ENCODE measurements around the gene BRME1. TPM values are rescaled to one million over a fixed set of nuclear protein-coding genes. Genes with fewer than 3 reads are reported as not detected.

The BRME1 gene
- total RNA-seq, 4 donors from 2014 or later: 4.8 to 7.7 (median 5.8) TPM; not detected in 1

DNA sequence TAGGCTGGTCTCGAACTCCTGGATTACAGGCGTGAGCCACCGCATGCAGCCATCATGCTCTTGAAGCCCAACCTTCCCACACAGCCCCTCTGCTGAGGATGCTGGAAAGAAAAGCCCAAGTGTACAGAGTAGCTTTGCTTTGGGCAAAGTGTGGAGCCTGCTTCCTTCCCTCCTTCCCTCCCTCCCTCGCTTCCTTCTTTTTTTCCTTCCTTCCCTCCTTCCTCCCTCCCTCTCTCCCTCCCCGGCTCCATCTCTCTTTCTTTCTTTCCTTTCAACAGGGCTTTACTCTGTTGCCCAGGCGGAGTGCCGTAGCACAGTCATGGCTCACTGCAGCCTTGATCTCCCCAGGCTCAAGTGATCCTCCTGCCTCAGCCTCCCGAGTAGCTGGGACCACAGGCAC is 2.8 kb upstream of the BRME1 start:
- Histone ChIP-seq H3K4me3 (no peak overlapping the region), H3K27ac (no peak overlapping the region), H3K4me1 (peaks cover 4 to 7% of the 10 kb centered on the region in 2 donors), H3K9me3 (no peaks in the 10 kb centered on the region), H3K27me3 (no peaks in the 10 kb centered on the region), H3K36me3 (no peaks in the 10 kb centered on the region)
- intact Hi-C loops (cut with DNase I; ENCODE audit: low total_unique reads): no loop called here
- TF ChIP-seq, protein P1, sequence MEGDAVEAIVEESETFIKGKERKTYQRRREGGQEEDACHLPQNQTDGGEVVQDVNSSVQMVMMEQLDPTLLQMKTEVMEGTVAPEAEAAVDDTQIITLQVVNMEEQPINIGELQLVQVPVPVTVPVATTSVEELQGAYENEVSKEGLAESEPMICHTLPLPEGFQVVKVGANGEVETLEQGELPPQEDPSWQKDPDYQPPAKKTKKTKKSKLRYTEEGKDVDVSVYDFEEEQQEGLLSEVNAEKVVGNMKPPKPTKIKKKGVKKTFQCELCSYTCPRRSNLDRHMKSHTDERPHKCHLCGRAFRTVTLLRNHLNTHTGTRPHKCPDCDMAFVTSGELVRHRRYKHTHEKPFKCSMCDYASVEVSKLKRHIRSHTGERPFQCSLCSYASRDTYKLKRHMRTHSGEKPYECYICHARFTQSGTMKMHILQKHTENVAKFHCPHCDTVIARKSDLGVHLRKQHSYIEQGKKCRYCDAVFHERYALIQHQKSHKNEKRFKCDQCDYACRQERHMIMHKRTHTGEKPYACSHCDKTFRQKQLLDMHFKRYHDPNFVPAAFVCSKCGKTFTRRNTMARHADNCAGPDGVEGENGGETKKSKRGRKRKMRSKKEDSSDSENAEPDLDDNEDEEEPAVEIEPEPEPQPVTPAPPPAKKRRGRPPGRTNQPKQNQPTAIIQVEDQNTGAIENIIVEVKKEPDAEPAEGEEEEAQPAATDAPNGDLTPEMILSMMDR (IDR thresholded peaks at IDR 0.05): no peak
- TF ChIP-seq POLR2A (IDR thresholded peaks at IDR 0.05): no peak
- DNase-seq: no peak

DNA sequence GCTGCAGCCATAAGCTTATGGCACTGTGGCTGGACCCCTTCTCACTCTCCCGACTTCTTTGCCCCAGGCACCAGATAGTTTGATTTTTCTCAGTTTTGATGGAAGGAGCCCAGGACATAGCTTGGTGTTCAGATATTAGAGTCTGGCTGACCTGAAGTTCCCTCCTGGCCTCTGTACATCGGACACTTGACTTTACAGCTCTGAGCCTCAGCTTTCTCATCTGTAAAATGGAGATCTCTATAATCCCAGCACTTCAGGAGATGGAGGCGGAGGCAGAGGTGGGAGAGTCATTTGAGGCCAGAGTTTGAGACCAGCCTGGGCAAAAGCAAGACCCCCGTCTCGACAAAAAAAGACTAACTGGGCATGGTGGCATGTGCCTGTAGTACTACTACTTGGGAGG is 993 bp upstream of the BRME1 start:
- Histone ChIP-seq H3K4me1 (peaks cover 4 to 7% of the 10 kb centered on the region in 2 donors), H3K36me3 (no peaks in the 10 kb centered on the region), H3K27me3 (no peaks in the 10 kb centered on the region), H3K9me3 (no peaks in the 10 kb centered on the region), H3K27ac (no peak overlapping the region), H3K4me3 (peak overlapping the region; percentile 63 to 85)
- DNase-seq: no peak
- intact Hi-C loops (cut with DNase I; ENCODE audit: low total_unique reads): no loop called here
- no peak for TF ChIP-seq POLR2A (IDR thresholded peaks at IDR 0.05)
- TF ChIP-seq, protein P1 (IDR thresholded peaks at IDR 0.05): no peak

DNA sequence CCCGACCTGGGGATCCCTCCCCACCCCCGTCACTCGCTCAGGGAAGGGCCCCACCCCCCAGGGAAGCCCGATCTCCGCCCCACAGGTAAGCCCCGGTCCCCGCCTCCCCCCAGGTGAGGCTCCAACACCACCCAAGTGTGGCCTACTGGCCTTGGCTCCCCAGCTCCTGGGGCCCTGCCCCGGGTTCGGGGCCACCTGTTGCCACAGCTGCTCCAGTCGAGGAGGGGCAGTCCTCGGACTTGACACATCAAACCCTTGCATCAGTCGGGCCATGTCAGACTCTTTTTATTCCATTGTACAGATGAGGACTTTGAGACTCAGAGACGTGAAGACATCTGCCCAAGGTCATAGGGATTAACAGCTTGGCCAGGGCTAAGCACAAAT is 596 bp upstream of the BRME1 start:
- no peak for DNase-seq
- TF ChIP-seq, protein P1 (IDR thresholded peaks at IDR 0.05): no peak
- TF ChIP-seq POLR2A (IDR thresholded peaks at IDR 0.05): no peak
- Histone ChIP-seq H3K9me3 (no peaks in the 10 kb centered on the region), H3K4me3 (peak overlapping the region; percentile 63 to 85), H3K27ac (peak overlapping the region; percentile 69 to 70), H3K36me3 (no peaks in the 10 kb centered on the region), H3K27me3 (no peaks in the 10 kb centered on the region), H3K4me1 (peaks cover 4 to 7% of the 10 kb centered on the region in 2 donors)
- intact Hi-C loops (cut with DNase I; ENCODE audit: low total_unique reads): no loop called here

DNA sequence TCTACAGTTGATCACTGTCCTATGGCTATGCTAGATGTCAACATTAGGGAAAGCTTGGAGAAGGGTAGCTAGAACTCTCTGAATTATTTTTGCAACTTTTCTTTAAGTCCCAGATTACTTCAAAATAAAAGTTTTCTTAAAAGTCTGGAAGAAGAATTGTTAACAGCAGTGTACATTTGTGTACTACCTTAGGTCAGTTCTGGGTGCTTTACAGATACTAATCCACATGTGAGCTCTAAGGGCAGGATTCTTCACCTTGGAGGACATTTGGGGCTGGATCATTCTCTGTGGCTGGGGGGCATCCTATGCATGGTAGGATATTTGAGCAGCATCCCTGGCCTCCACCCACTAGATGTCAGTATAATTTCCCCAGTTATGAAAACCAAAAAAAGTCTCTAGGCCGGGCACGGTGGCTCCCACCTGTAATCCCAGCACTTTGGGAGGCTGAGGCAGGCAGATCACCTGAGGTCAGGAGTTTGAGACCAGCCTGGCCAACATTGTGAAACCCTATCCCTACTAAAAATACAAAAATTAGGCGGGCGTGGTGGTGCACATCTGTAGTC is 2.8 kb downstream of the BRME1 start:
- TF ChIP-seq POLR2A (IDR thresholded peaks at IDR 0.05): no peak
- TF ChIP-seq, protein P1 (IDR thresholded peaks at IDR 0.05): no peak
- Histone ChIP-seq H3K9me3 (no peaks in the 10 kb centered on the region), H3K27ac (no peak overlapping the region), H3K4me3 (no peak overlapping the region), H3K36me3 (no peaks in the 10 kb centered on the region), H3K4me1 (peaks cover 4 to 7% of the 10 kb centered on the region in 2 donors), H3K27me3 (no peaks in the 10 kb centered on the region)
- intact Hi-C loops (cut with DNase I; ENCODE audit: low total_unique reads): no loop called here
- DNase-seq: no peak

DNA sequence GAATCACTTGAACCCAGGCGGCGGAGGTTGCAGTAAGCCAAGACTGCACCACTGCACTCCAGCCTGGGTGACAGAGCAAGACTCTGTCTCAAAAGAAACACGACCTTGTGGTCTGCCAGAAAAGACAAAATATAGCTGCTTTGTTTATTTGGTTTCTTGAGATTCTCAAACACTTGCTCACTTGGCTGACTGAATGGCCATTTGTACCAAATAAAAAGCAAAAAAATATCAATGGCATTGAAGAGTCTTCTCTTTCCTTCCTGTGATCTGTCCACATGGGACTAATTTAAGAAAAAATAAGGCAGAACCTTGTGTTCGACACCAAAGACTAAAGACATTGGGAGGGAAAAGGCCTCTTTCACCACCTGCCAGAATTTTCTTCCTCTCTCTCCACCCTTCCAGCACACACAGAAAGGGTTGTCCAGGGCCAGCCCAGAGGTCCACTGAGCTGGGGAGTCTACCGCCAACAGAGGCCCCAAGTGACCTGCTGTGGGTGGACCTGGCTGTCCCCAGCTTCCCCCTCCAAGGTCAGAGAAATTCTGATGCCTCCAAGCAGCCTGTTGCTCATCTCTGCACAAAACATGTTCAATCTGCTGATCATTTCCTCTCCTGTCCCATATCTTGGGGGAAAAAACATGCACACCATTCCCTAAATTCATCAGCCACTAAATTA is 5.9 kb downstream of the BRME1 start:
- H3K9me3 ChIP-seq: no peaks in the 10 kb centered on the region
- TF ChIP-seq POLR2A (IDR thresholded peaks at IDR 0.05): no peak
- H3K4me3 ChIP-seq: no peak overlapping the region
- H3K27ac ChIP-seq: no peak overlapping the region
- no peak for DNase-seq
- no peaks in the 10 kb centered on the region for H3K4me1 ChIP-seq
- intact Hi-C loops (cut with DNase I; ENCODE audit: low total_unique reads): no loop called here
- no peaks in the 10 kb centered on the region for H3K27me3 ChIP-seq
- no peaks in the 10 kb centered on the region for H3K36me3 ChIP-seq

All from uterus (tissue), 4 donors.